Stimulated activated naive CD4-positive, alpha-beta T cell (primary cell): ENCODE results near the gene UVSSA.

Source experiments
- DNase-seq, 6 experiments: peaks; one replicate each; lab custom pipeline; 2025; lab: John Stamatoyannopoulos, UW

Gene UVSSA

DNA sequence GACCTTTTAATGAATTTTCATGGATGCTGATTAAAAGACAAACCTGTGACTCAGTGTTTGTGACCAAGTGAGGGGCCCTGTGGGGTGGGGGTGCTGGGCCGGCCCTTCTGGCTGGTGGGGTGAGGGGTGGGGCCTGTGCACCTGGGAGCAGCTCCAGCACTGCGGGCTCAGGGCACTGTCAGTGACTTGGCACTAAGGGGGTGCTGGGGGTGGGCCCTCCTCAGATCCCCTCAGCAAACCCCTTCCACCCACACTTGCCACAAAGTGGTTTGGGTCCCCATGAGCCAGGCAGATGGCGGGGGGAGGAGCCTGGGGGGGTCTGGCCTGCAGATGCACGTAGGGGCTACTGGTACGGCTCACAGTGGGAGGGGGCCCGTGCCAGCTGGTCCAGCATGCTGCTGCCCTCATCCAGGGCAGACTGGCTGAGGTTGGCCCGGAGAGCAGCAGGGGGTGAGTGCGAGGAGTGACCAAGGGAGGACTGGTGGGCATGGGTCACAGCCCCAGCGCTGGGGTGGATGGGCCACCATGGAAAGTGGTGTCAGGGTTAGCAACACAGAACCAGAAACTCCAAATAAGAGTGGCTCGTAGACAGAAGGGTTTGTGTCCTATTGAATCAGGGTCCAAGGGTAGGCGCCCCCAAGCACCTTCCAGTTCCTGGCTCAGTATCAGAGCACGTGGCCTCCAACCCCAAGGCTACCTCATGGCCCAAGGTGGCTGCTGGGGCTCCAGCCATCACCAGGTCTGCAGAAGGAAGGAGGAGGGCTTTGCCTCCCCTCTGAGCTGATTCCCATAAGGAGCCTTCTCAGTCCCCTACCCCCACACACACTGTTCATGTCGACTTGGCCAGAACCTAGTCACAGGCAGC is 49.2 kb downstream of the UVSSA start:
- no peak for DNase-seq

DNA sequence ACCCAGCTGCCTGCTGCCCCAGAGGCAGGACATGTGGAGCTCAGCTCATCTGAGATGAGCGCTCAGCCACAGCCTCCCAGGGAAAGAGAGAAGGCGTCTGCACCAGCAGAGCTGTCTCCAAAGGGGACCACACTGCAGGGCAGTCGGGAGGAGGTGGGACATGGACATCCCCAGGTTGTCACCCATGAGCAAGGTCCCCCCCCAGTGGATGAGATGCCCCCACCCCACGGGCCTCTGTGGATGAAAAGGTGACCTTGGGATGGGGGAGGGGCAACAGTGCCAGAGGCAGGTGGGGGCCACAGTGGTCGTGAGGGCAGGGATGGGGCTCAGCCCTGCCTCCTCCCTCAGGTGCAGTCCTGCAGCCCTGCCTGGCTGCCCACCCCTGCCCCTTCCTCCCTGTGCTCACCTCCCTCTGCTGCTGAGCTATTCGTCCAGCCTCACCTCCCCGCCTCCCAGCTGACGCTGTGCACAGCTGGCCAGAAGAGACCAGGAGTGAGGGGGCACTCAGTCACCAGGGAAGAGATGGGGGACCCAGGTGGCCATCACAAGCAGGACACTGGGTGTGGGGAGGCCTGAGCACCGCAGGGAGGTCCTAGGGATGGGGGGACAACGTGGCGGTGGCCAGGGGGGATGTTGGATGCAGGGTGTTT is 49.9 kb downstream of the UVSSA start:
- DNase-seq = no peak

GRCh38 chr4:1398681-1399507 is 51.9 kb downstream of the UVSSA start:
- no peak for DNase-seq

DNA sequence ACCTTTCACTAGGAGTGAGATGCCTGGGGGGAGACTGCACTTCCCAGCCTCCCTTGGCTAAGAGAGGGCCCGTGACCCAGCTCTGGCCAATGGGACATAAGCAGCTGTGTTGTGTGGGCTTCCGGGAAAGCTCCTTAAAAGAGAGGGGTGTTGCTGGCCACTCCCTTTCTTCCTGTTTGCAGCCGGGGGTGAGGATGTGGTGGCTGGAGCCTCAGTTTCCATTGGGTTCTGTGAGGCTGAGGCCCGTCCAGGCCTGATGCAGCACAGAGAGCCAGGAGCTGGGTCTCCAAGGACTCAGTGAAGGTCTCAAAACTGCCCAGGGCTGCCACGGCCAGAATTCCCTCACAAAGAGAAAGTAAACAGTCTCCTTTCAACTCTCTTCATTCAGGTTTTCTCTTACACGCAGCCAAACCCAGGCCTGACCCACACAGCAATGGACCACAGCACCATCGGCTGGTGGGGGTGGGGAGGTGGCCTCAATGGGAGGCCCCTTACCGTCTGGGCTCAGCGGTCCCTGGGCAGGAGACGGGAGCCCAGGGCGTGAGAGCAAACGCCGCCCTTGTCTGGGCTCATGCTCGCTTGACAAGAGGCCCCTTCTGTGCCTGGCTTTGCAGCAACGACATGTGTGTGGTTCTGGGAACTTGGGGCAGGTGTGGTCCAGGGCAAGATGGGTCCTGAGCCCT is 52.6 kb downstream of the UVSSA start:
- no peak for DNase-seq

- DNase-seq = no peak
Observed at GRCh38 chr4:1400191-1400805, 53.3 kb downstream of the UVSSA start.

DNA sequence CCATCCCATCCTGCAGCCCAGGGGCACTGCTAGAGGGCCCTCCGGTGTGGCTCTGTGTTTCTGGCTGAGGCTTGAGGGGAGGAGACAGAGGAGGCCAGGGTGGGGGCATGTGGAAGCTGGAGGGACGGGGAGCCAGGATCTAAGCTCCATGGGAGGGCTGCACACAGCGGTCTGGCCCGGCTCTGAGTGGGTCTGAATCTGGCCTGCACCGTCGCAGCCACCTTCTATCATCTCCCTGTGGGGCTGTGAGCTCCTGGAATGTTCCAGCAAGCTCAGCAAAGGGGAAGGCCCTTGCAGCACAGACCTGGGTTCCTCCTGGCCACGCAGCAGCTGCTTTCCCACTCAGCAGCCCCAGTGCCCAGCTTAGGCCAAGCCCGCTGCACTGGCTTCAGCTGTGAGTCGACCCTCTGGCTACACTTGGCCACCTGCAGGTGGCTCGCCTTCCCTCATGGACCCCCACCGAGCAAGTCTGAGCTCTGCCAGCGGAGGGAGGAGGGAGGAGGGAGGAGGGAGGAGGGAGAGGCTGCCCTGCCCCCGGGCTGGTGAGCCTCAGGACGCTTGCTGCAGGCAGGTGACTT is 53.9 kb downstream of the UVSSA start:
- DNase-seq = no peak

DNA sequence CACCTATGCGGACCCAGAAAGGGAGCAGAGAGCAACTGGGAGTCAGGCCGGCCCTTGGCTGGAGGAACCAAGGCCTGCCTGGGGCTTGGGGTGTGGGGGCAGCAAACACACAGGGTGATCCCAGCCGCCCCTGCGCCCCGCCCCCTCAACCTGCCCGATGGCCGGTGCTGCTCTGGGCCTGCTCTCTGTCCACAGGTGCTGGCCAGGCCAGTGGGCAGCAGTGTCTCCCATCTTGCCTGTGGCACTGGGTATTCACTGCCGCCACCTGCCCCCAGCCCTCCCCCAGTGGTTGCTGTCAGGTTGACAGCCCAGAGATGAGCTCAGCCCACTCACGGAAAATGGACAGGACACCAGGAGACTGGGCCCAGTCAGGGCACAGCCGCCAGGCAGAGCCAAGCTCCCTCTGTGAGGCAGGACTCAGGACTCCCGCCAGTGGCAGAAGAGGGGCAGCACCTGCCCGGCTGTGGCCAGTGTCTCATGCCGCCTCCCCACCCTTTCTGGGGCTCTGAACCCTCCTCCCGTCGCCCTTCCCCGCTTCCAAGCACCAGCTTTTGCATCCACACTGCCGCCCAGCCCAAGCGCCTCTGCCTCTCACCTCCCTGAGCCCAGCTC is 54.5 kb downstream of the UVSSA start:
- no peak for DNase-seq

- no peak for DNase-seq
Observed at GRCh38 chr4:1402021-1402515, 55.1 kb downstream of the UVSSA start.

GRCh38 chr4:1402516-1403091 is 55.6 kb downstream of the UVSSA start:
- DNase-seq = no peak

- DNase-seq = no peak
Observed at GRCh38 chr4:1403177-1403583, 56.2 kb downstream of the UVSSA start.

GRCh38 chr4:1403591-1404572 is 56.9 kb downstream of the UVSSA start:
- no peak for DNase-seq

- DNase-seq = no peak
Observed at GRCh38 chr4:1404573-1405253, 57.7 kb downstream of the UVSSA start.

- no peak for DNase-seq
Observed at GRCh38 chr4:1405254-1405635, 58.2 kb downstream of the UVSSA start.

GRCh38 chr4:1405636-1406393 is 58.8 kb downstream of the UVSSA start:
- DNase-seq = no peak

DNA sequence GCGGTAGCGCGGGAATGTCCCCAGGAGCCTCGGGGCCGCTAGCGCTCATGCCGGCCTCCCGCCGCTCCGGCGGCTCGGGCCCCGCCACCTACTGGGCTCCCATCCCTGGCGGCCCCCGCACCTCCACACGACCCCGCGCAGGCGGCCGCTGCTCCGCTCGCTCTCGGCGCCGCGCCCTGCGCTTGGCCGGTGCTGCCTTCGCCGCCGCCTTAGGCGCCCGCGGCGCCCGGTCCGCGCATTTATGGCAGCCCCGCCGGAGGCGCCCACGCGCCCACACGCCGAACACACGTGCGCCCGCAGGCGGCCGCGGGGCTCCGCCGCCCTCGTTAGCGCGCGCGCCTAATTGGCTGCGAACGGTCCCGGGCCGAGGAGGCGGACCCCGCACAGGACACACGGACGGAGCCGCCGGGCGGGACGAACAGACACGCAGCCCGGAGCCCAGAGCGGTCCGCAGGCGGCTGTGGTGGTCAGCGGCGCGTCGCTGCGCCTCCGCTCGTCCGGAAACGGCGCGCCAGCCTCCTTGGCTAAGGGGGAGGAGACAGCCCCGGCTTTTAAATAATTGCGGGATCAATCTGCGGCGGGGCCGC is 59.5 kb downstream of the UVSSA start, which contains the start of gene NKX1-1:
Gene NKX1-1, minus strand, starts transcription at position 49 of the 587 bp plus-strand sequence. Its CDS starts 0 bp downstream, at position 49.
- no peak for DNase-seq

DNA sequence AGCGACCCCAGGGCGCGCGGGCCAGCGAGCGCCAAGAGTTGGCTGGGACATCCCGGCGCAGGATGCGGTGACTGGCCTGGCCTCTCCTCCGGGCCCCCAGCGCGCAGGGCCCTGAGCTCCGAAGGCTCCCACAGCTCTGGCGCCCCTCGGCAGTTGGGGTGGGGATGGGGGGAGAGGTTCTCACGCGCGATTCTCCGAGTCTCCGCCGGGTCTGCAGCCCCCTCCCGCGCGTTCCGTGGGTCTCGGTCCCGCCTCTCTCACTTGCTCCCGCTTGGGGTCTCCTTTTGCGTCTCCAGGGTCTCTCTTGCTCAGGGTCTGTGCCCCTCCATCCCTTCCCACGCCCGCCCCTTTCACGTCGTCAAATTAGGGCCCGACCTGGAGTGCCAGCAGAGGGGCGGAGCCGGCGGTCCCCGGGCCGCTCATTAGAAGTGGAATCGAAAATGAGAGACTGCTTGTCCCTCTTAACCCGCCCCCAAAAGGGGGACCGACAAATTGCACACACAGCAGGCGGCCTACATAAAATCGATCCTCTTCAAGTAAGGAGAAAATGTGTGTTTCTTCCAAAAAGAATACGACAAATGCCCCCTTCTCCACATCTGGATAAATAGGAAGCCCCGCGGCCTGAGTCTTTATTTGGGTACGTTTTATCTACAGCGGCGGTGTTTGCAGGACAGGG is 60.1 kb downstream of the UVSSA start:
- no peak for DNase-seq
